HTERT RPE-1 (cell line): ENCODE data around the gene MRPL10.

Experiments used
- in situ Hi-C: fragments of 300-500 bp; cut with MboI; formaldehyde crosslinking; loops from 4 replicates; pipeline ENCODE4 v1.14.3; 2020; ENCODE audit warnings: low sequenced_read_pairs

MRPL10 gene

DNA sequence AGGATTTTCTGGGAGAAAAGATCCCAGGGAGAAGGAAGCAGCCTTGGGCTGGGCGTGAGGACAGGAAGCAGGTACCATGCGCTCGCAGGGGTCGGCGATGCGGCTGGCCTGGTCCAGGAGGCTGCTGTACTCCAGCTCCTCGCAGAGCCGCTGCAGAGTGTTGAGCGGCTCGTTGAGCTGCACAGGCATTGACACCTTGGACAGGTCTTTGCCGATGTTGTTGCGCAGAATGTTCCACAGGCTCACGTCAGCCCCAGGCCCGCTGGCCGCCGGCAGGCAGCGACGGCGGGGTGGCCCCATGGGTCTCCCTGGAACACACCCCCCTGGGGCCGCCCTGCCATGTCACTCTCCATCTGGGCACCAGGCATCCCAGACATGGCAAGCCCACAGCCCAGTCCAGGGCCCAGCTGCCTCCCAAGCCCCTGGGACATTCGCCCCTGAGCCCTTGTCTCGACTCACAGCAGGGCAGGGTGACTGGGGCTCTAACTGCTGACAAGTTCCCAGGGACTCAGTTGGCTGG is 17.8 kb downstream of the MRPL10 start:
- in situ Hi-C loops: no loop called here

DNA sequence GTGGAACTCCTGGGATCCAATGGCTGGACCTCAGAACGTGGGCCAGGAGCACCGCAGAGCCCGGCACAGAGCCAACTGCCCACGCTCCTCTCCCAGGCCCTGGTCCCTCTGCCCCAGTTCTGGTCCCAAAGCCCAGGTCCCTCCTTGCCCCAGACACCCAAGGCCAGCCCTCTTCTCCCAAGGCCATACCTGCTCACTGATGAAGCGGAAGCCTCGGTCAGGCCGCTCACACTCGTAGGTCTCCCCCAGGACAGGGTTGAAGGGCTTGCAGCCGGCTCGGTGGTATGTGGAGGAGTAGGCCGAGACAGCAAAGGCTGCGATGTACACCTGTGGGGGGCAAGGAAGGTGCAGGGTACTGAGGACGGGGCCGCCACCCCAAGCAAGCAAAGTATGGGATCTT is 18.3 kb downstream of the MRPL10 start:
- in situ Hi-C loops: no loop called here

DNA sequence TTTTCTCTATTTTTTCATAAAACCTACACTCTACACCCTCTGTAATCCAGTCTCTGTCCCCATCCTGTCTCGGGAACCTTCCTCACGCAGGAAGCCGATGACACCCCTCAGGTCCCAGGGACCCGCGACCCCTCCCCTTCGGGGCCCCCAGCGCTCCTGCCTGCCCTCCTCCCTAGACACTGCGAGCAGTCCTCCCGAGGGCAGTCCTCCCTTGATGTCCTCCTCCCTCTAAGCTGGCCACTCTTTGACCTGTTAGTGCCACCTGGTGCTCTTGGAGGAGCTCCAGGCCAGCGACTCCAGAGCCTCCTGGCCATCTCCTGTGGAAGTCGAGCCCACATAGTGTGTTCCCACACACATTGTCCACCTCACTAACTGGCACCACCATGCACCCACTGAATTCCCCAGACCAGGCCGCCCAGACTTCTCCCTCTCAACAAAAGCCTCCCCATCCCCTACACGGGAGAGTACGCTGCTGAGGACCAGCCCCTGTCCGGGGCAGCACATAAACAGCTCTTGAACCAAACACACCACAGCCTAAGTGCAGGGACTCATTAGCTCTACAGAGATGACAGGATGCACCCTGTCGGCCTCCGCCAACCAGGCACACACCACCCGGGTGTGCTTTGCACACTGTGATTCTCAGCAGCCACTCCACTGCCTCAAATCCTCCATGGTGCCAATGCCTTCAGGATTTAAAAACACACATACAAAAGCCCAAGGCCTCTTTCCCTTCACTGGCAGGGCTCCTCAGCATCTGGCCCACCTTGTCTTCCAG is 19.0 kb downstream of the MRPL10 start:
- in situ Hi-C loops: no loop called here

DNA sequence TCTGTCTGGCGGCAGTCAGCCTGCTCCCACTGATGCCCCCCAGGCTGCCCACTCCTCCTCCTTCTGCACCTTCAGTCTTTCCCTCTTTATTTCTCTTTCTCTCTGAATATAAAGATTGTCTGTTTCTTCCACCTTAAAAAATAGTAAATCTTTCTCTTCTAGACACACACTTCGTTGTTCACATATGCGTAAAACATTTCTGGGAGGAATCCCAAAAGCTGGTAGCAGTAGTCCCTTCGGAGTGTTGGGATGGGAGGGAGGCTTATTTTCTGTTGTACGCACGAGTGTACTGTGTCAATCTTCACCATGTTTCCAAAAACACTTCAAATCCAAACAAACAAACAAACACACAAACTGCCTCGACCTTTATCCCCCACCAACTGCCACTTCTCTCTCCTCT is 19.6 kb downstream of the MRPL10 start:
- in situ Hi-C loops: no loop called here

DNA sequence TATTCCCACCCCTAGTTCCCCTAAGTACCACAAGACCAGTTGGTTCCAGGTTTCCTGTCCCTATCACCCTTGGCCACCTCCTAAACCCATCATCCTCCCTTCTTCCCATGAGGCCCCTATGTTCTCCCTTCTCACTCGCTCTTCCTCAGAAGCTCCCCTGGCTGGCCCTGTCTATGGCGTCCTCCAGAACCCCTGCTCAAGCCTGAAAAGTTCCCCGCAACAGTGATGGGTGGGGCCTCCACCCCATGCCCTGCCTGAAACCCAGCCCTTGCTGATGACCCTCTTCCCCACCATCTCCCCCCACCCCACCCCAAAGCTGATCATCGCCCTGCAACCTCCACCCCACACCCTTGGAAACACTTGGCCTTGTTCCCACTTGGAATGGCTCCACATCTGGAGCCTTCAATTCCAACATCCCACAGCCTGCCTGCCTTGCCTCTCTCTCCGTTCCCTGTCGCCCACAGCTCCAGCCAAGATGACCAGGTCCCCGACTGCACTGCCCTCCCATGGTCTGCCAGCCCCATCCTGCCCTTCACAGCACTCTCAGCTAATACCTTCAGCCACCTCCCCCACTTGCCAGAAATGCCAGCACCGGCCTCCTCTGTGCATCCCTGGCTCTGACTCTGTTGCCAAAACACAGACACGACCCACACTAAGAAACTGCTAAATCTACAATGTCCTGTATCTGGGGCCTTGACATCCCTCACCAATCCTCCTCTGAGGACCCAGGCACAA is 20.3 kb downstream of the MRPL10 start:
- in situ Hi-C loops: no loop called here

DNA sequence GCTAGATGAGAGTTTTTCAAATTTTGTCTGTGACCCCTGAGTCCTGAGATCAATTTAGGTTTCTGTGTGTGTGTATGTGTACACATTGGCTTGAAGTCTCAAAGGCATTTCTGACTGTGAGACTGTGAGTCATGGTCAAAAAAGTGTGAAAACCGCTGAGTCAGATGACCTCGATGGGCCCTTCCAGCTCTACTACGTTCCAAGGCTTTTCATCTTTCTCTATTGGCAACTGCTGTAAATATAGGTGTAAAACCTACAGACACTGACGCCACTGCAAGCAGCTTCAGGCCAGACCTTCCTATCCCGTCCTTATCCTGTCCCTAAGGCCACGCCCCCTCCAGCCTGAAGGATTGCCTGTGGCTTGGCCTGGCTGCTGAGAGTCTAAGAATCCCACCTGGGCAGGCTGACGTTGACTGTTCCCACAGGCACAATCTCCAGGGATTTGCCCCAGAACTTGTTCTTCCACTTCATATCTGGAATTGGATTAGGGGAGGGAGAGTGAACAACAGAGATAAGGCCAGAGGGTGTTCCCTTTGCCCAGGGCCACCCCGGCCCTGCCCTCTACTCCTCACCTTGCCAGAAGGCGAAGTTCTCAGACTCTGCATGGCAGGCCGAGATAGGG is 21.0 kb downstream of the MRPL10 start:
- in situ Hi-C loops: no loop called here

DNA sequence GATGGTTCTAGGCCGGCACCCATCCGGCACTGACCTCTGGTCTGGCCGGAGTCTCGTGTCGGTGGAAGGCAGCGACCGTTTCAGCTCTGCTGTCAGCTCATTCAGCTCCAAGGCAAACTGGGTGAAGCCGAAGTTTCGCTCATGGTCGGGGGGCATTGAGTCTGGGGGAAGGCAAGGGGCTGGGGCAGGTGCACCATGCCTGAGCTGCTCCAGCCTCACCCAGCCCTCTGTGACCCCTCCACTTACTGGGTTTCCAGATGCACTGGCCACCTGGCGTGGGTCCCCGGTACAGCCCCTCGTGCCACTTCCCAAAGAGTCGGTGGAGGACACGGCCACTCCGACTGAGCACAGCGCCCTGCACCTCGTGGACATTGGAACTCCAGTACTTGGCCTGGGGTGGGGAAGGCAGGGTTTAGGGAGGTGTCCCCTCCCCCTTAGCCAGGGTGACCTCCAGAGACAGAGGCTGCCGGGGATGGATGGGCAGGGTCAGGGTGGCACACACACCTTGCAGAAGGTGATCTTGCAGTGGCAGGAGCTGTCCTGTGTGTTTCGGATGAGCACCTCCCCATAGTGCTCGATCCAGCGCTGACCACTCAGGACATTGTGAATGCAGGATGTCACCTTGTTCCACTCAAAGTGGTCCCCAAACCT is 22.4 kb downstream of the MRPL10 start:
- in situ Hi-C loops: no loop called here

DNA sequence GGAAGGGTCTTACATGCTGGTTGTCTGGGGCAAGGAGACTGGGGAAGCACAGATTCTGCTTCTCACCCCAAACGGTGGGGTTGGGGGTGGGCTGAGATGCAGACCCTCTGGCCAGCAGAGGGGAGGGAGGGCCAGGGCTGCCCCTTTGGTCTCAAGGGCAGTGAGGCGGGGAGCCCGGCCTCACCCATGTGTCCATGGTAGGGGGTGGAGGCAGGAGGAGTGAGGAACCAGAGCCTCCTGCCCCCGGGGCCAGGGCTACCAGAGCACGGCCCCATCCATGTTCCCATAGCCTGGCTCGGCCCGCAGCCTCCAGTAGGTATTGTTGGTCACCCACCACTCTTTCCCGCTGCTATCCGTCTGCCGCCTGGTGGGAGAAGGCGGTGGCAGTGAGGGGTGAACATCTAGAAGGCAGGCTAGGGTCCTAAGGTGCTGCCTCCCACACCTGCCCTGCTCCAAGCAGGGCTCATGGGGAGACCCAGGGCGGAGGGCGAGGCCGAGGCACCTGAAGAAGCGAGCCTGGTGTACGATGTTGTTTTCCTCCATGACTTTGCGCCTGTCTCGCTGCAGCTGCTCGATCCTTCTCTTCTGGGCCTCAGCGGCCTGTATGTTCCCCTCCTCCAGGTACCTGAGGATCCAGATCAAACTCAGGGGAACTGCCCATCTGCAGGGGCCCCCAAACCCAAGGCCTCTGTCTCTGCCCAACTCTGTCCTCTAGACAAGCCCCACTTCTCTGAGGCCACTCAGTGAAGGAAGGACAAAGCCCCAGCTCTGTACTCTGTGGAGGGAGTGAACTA is 23.1 kb downstream of the MRPL10 start:
- in situ Hi-C loops: no loop called here

DNA sequence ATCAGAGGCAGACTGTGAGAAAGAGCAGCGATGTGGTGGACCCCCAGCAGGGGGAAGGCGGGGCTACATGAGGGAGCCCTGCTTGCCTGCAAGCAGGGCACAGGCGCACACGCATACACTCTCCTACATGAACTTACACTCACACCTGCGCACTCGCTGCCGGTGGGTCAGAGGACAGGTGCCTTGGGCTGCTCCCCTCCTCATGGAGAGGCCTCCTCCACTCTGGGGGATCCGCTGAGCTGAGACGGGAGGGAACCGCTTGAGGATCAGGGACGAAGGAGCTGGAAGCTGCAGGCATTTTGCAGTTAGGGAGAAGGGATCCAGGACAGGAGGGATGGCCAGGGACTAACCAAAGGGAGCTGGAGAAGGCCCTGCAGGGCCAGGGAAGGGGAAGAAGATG is 23.9 kb downstream of the MRPL10 start:
- in situ Hi-C loops: no loop called here

DNA sequence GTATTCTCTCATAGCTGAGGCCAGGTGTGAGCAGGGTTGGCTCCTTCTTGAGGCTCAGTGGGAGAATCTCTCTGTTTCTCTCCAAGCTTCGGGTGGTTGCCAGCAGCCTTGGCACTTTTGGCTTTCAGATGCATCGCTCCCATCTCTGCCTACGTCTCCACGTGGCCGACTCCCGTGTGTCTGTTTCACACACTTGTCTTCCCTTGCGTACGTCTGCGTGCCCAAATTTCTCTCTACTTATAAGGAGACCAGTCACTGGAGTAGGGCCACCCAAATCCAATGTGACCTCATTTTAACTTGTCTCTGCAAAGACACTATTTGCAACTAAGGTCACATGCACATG is 24.5 kb downstream of the MRPL10 start:
- in situ Hi-C loops: no loop called here

DNA sequence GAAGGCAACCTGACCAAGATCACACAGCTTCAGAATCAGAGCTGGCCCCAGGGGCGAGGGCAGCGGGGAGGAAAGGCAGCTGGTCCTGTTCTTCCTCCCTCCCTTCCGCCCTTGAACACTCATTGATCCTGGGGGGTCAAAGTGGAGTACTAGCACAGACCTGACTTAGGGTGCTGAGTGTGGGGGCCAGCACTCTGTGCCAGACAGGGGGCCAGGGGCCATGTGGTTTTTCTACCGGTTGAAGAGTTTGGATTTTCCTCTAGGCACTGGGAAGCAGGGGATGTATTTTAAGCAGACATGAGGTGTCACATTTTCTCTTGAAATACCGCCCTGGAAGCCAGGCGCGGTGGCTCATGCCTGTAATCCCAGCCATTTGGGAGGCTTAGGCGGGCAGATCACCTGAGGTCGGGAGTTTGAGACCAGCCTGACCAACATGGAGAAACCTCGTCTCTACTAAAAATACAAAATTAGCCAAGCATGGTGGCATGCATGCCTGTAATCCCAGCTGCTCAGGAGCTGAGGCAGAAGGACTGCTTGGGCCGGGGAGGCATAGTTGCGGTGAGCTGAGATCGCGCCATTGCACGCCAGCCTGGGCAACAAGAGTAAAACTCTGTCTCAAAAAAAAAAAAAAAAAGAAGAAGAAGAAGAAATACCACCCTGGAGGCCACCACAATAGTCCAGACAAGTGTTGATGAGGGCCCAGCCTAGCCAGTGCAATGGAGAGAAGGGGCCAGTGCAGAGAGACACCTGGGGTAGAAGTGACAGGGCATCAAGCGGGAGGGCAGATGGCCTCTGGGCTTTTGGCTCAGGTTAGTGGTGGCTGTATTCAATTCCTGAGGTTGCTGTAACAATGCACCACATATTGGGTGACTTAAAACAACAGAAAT is 25.1 kb downstream of the MRPL10 start:
- in situ Hi-C loops: no loop called here

DNA sequence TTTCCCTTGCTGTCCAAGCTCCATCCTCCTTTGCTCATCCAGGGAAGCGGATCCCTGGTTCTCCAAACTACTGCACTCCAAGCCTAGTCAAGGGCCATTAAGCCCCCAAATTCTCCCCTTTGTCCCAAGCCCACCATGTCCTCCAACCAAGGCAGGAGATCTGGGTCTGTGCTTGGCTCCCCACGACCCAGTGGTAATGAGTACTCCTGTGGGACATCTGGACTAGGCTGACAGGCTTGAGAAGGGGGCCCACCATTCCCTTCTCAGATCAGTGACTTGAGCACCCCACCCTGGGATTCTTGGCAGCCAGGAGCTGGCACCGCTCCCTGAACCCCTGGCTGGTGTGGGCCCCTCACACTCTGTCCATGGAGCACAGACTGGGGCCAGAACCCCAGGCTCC is 26.9 kb downstream of the MRPL10 start:
- in situ Hi-C loops: no loop called here

DNA sequence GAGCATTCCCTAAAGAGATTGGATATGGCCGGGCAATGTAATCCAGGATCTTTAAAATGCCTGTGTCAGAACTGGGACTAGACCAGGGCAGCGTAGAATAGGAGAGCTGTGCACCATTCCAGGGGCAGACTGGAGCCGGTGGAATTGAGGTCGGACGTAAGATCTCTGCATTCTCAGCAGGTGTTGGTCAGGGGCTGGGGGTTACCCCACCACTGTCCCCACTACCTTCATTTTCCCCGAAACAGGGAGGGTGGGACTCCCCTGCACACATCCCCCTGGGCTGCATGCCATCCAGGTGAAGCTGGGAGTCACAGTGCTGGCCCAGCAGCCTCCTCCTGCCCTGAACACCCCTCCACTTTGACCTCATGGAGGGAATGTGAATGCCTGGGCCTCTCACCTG is 27.6 kb downstream of the MRPL10 start:
- in situ Hi-C loops: no loop called here

DNA sequence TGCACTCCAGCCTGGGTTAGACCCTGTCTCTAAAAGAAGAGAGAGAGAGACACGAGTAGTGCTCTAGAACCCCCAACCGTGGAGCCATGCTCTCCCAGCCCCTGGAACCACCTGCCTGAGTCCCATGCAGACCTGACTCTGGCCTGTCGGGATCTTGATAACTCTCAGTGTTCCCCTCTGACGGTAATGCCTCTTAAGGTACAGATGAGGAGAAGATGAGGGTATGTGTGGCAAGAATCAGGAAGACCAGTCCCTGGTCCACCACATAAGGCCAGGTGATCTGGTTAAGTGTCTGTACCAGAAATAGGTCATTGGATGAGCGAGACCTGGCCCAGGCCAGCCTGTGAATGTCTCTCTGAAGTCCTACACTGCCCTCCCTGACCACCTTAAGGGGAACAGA is 28.1 kb downstream of the MRPL10 start:
- in situ Hi-C loops: no loop called here

DNA sequence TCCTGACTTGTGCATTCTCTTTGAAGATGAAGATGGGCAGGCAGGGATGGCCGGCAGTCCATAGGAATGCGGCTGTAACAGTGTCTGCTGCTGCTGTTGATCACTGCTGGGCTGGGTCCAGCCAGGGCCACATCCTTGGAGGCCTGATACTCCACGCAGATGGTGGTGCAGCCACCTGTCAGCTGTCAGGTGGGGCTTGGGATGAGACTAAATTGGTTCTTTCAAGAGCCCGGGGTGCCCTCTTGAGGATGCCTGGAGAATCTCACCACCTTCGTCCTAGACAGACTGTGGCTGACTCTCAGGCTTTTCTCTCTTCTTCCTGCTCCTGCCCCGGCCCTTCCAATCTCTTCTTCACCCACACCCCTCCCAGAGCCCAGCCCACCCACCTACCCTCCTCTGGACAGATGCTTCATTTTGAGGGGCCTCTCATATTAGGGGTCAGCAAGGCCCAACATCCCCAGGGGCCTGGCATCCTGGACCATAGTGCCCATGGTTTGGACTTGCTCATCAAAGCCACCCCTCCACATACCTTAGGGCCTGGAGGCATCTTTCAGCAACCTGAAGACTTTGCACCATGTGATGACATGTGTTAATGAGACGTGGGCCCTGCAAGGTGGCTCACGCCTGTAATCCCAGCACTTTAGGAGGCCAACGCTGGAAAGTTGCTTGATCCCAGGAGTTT is 28.9 kb downstream of the MRPL10 start:
- in situ Hi-C loops: no loop called here

DNA sequence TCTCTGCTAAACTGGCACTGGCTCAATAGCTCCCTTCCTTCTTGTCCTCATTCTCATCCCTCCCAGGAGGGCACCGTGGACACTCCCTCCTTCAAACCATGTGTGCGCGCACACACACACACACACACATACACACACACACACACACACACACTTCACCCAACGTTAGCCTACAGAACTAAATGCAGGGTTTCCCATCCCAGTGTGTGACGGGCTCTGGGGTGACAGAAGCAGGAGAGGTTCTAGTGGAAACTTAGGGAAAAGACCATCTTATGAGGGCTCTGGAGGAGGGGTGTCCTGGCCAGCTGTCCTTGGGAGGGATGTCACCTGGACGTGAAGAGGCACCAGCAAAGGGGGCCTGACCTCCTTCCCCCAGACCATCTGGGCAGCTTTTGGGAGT is 29.4 kb downstream of the MRPL10 start:
- in situ Hi-C loops: no loop called here

DNA sequence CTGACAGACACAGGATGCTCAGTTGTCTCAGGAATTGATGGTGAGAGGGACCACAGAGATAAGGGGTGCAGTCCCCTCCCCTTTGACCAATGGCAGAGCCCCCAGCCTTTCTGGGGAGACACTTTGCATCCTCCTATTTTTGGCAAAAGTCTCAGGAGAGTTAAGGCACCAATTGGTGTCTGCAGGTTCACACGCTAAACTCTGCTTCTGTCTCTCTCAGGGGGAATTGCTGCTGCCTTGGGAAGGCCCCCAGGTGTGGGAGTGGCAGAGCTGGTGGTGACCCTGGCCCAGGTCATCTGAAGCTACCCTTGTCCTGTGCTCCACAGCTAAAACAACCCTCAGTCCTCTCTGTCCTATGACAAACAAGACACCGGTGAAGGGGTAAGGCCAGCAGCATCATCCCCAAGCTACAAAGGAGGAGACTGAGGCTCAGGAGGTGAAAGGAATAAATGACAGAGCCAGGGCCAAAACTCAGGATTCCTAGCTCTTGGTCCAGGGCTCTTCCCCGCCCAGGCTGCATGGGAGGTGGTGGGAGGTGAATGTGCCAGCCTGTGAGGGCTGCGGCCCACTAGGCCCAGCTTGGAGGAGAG is 30.1 kb downstream of the MRPL10 start:
- in situ Hi-C loops: no loop called here

DNA sequence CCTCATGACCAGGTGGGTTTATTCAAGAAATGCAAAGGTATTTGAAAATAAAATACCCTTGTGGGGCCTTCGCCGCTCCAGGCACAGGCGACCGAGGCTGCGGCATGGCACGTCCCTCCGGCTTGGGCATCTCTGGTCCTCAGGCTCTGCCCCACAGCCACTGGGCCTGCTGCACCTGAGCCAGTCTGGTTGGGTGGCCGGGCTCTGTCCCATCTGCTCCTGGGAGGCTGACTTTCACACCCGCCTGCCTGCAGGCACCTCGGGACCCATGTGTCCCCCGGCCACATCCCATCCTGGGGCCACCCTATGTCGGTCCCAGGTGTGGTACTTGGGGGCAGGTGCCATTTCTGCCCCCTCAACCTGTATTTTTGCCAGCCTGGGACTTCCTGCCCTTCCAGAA is 30.7 kb downstream of the MRPL10 start:
- in situ Hi-C loops: no loop called here

DNA sequence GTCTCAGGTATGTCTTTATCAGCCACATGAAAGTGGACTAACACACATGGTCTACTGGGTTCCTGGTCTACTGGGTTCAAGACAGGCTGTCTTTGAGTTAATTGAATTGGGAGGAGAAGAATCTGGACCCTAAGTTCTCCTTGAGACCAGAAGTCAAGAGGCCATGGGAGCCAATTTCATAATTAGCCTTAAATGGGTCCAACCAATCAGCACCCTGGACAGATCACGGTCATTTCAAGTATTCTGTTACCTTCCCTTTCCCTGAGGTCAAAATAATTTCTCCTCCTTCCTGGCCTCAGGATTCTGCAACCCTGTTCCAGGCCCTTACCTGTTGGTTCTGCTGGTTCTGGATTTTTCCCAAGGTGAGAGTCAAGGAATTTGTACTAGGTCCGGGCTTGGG is 33.5 kb downstream of the MRPL10 start:
- in situ Hi-C loops: no loop called here
